ENCODE measurements around the gene USP6NL.

Gene USP6NL

DNA sequence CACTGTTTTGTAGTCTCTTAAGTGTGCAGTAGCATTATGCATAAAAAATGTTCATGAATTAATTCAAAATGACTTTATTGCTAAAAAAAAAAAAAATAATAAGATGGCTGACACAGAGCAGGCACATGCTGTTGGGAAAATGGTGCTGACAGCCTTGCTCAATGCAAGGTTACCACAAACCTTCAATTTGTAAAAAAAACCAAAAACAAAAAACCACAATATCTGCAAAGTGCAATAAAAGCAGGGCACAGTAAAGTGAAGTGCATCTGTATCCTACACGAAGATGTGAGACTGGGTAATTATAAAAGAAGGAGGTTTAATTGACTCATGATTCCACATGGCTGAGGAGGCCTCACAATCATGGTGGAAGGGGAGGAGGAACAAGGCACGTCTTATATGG lies 185.8 kb downstream of the USP6NL start:
- Mint-ChIP-seq H3K27me3 (ENCODE audit: low read depth) (peaks cover 6% of the 10 kb centered on the region), H3K36me3 (ENCODE audit: low read depth) (peaks cover 2% of the 10 kb centered on the region), H3K4me1 (ENCODE audit: low read depth) (peaks cover 3% of the 10 kb centered on the region), H3K4me3 (no peak overlapping the region), H3K27ac (peak overlapping the region; percentile 1), H3K9me3 (peaks cover 28% of the 10 kb centered on the region)

GRCh38 chr10:11425296-11425610 lies 186.2 kb downstream of the USP6NL start:
- Mint-ChIP-seq H3K4me3 (no peak overlapping the region), H3K27ac (no peak overlapping the region), H3K4me1 (ENCODE audit: low read depth) (peaks cover 3% of the 10 kb centered on the region), H3K36me3 (ENCODE audit: low read depth) (peaks cover 2% of the 10 kb centered on the region), H3K9me3 (peaks cover 28% of the 10 kb centered on the region), H3K27me3 (ENCODE audit: low read depth) (peaks cover 6% of the 10 kb centered on the region)

DNA sequence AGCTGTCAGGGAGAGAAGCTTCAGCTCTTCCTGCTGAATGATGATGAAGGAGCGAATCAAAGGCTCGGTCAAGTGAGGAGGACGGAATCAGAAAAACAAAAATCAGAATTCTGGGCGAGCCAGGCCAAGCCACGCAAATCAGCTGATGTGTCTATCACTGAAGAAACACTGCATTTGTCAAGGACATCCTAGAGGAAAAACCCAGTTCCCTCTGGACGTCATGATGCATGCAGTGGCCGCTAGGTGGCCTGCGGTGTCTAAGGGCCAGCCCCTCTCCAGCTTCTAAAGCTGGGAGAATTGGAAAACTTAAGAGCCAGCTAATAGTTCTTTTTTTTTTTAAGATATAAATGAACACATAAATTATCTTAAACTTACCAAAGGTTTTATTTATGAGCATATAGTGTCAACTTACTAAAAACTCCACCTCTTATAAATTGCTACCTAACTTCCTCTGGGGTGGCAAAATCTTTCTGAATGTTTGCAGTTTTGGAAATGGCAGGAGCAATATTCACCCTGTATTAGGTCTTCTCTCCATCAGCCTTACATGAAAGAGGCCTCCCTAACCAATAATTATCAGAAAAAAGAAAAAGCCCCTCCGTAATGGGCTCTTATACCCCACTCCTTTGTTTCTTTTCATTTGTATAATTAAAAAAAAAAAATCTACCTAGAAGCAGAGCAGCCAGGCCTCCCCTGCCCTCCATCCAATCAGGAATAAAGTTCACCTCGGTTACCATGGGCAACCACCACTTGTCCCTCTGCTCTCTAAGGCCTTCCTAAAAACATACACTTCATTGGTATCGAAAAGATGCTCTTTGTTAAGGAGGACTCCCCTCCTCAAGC lies 186.8 kb downstream of the USP6NL start:
- peaks cover 3% of the 10 kb centered on the region for H3K4me1 Mint-ChIP-seq (ENCODE audit: low read depth)
- H3K36me3 Mint-ChIP-seq (ENCODE audit: low read depth) = peaks cover 2% of the 10 kb centered on the region
- no peak overlapping the region for H3K27ac Mint-ChIP-seq
- no peak overlapping the region for H3K4me3 Mint-ChIP-seq
- peaks cover 32% of the 10 kb centered on the region for H3K9me3 Mint-ChIP-seq
- H3K27me3 Mint-ChIP-seq (ENCODE audit: low read depth) = peaks cover 6% of the 10 kb centered on the region

DNA sequence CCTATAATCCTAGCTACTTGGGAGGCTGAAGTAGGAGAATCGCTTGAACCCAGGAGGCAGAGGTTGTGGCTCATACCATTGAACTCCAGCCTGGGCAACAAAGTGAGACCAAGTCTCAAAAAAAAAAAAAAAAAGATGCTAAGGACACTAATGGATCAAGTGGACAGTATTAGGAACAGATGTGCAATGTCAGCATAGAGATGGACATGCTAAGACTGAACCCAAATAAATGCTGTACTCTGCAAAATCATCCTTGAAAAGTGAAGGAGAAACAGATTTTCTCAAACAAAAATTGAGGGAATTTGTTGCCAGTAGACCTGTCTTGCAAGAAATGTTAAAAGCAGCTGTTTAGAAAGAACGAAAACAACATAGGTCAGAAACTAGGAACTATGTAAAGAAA lies 194.5 kb downstream of the USP6NL start:
- H3K4me1 Mint-ChIP-seq (ENCODE audit: low read depth) = no peaks in the 10 kb centered on the region

DNA sequence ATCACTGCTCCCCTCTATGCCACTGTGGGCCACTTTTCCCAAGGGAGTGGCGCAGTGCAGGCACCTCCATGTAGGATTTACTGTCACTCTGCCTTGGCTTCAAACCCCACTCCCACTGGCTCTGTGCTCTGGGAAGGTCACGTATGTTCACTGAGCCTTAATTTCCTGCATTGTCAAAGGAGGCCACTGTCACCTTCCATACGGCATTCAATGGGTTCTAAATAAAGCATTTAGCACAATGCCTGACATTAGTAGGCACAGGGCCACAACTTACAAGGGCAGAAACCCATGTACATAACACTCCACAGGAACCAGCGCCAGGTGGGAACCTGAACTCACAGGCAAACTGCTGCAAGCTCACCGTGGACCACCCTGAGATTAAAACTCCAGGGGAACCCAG lies 196.4 kb downstream of the USP6NL start:
- no peaks in the 10 kb centered on the region for H3K4me1 Mint-ChIP-seq (ENCODE audit: low read depth)
- H3K27ac Mint-ChIP-seq = no peak overlapping the region
- H3K9me3 Mint-ChIP-seq = peaks cover 22% of the 10 kb centered on the region
- no peaks in the 10 kb centered on the region for H3K36me3 Mint-ChIP-seq (ENCODE audit: low read depth)
- H3K4me3 Mint-ChIP-seq = no peak overlapping the region
- peaks cover 37% of the 10 kb centered on the region for H3K27me3 Mint-ChIP-seq (ENCODE audit: low read depth)

More for the DNA sequence above, 194.5 kb downstream of the USP6NL start:
- no peaks in the 10 kb centered on the region for H3K36me3 Mint-ChIP-seq (ENCODE audit: low read depth)
- H3K27me3 Mint-ChIP-seq (ENCODE audit: low read depth) = peaks cover 34% of the 10 kb centered on the region
- peaks cover 29% of the 10 kb centered on the region for H3K9me3 Mint-ChIP-seq
- no peak overlapping the region for H3K27ac Mint-ChIP-seq
- no peak overlapping the region for H3K4me3 Mint-ChIP-seq

- no peak overlapping the region for H3K27ac Mint-ChIP-seq
- H3K4me3 Mint-ChIP-seq = no peak overlapping the region
- H3K9me3 Mint-ChIP-seq = peaks cover 16% of the 10 kb centered on the region
- no peaks in the 10 kb centered on the region for H3K4me1 Mint-ChIP-seq (ENCODE audit: low read depth)
- peaks cover 39% of the 10 kb centered on the region for H3K27me3 Mint-ChIP-seq (ENCODE audit: low read depth)
- H3K36me3 Mint-ChIP-seq (ENCODE audit: low read depth) = no peaks in the 10 kb centered on the region
These were observed 197.0 kb downstream of the USP6NL start for GRCh38 chr10:11414314-11415038.

- Mint-ChIP-seq H3K36me3 (ENCODE audit: low read depth) (peaks cover 7% of the 10 kb centered on the region), H3K4me3 (no peak overlapping the region), H3K27me3 (ENCODE audit: low read depth) (peaks cover 26% of the 10 kb centered on the region), H3K4me1 (ENCODE audit: low read depth) (peaks cover 9% of the 10 kb centered on the region), H3K9me3 (peaks cover 7% of the 10 kb centered on the region), H3K27ac (no peak overlapping the region)
These were observed 199.4 kb downstream of the USP6NL start for GRCh38 chr10:11411926-11412545.

DNA sequence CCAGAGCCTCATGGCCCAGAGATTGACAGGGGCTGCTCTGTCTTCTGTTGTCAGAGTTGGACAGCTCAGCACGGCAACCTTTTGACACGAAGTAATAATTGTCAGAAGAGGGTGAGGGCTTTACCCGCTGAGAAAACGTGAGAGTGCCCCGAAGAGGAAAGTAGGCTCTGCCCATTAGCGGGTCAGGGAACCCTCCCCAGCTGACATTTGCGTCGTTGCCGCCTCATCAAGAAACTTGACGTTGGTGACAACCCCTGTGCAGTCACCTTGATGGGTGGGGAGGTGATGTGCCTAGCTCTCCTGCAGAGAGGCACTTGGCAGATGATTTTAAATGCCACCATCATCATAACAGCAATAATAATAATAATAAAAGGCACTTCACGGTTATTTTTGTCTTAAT lies 202.1 kb downstream of the USP6NL start:
- Mint-ChIP-seq H3K36me3 (ENCODE audit: low read depth) (peaks cover 15% of the 10 kb centered on the region), H3K9me3 (peaks cover 13% of the 10 kb centered on the region), H3K27me3 (ENCODE audit: low read depth) (peaks cover 15% of the 10 kb centered on the region), H3K27ac (no peak overlapping the region), H3K4me3 (no peak overlapping the region), H3K4me1 (ENCODE audit: low read depth) (peaks cover 13% of the 10 kb centered on the region)

DNA sequence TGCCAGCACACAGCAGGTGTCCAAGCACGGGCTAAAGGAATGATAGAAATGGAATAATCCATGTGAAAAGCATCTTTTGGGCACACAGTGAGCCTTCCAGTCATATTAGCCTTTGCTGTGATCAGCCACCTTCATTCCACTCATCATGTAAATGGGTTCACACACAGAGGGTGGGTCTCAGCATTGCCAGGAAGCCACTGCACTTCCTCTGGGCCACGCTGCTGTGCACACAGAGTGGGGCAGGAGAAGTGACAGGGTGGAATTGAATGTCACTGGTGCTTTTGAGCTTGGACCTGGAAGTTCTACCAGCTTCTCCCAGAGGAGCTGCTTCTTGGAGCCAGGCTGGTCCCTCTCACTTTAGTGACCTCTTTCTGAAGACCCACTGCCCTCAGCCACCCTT lies 203.5 kb downstream of the USP6NL start:
- Mint-ChIP-seq H3K9me3 (peaks cover 18% of the 10 kb centered on the region), H3K4me1 (ENCODE audit: low read depth) (peaks cover 18% of the 10 kb centered on the region)

DNA sequence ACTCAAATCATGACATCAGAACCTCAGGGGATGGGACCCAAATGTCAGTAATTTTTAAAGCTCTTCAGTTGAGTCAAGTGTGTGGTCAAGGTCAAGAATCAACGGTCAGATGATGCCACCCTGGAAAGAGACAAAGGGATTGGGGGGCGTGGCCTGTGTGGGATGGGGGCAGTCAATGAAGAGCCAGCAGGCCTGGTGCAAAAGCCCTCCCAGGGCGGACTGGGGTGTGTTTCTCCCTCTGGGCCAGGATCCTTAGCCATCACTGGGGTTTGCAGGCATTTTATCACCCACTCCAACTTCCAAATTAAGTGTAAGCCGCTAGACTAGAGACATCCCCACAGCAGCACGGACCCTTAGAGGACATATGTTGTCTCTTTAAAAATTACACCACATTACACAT lies 204.7 kb downstream of the USP6NL start:
- H3K4me1 Mint-ChIP-seq (ENCODE audit: low read depth) = peaks cover 26% of the 10 kb centered on the region
- no peak overlapping the region for H3K4me3 Mint-ChIP-seq
- H3K27ac Mint-ChIP-seq = no peak overlapping the region
- H3K9me3 Mint-ChIP-seq = peaks cover 24% of the 10 kb centered on the region
- peaks cover 23% of the 10 kb centered on the region for H3K36me3 Mint-ChIP-seq (ENCODE audit: low read depth)
- H3K27me3 Mint-ChIP-seq (ENCODE audit: low read depth) = peaks cover 10% of the 10 kb centered on the region

More for the DNA sequence above, 203.5 kb downstream of the USP6NL start:
- Mint-ChIP-seq H3K27ac (peak overlapping the region; percentile 73), H3K36me3 (ENCODE audit: low read depth) (peaks cover 18% of the 10 kb centered on the region), H3K4me3 (no peak overlapping the region), H3K27me3 (ENCODE audit: low read depth) (peaks cover 15% of the 10 kb centered on the region)

- peaks cover 24% of the 10 kb centered on the region for H3K9me3 Mint-ChIP-seq
- no peaks in the 10 kb centered on the region for H3K27me3 Mint-ChIP-seq (ENCODE audit: low read depth)
- H3K4me3 Mint-ChIP-seq = no peak overlapping the region
- peaks cover 40% of the 10 kb centered on the region for H3K4me1 Mint-ChIP-seq (ENCODE audit: low read depth)
- peak overlapping the region; percentile 9 for H3K27ac Mint-ChIP-seq
- peaks cover 23% of the 10 kb centered on the region for H3K36me3 Mint-ChIP-seq (ENCODE audit: low read depth)
These were observed 206.5 kb downstream of the USP6NL start for GRCh38 chr10:11404901-11405300.
